Measurements from ENCODE around the gene PSMA8.
"Not testable (repeated sequence)": the region's sequence is repeated elsewhere in the genome, so short reads cannot be mapped to it uniquely, and the experiment has no call there.

PSMA8 gene

GRCh38 chr18:26181343-26181826 is 47.7 kb downstream of the PSMA8 start:
- no peak for DNase-seq

DNA sequence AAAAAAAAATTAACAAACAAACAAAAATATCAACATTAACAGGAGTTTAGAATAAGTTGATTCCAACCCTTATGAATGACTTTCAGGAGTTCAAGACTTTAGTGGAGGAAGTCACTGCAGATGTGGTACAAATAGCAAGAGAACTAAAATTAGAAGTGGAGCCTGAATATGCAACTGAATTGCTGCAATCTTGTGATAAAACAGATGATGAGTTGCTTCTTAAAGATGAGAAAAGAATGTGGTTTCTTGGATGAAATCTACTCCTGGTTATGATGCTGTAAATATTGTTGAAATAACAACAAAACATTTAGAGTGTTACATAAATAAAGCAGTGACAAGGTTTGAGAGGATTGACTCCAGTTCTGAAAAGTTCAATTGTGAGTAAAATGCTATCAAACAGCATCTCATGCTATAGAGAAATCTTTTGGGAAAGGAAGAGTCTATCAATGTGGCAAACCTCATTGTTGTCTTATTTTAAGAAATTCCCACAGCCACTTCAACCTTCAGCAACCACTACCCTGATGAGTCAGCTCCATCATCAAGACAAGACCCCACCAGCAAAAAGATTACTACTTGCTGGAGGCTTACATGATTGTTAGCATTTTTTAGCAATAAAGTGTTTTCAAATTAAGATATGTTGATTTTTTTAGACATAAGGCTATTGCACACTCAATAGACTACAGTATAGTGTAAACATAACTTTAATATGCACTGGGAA is 49.9 kb downstream of the PSMA8 start:
- DNase-seq = no peak

DNA sequence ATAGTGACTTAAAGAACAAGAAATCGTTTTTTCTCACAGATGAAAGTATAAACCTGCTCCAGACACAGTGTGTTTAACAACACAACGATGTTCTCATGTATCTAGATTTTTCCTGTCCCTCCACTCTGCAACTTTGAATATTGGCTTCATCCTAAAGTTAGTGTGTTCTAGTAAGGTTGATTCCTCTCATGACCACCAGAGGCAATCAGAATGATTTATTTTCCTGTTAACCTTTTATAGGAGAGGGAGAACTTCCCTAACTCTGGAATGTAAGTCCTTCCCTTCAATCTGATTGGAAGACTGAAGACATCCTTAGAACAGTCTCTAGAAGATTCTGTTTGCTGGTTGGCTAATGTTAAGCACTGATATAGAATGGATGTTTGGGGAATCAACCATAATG is 51.6 kb downstream of the PSMA8 start:
- no peak for DNase-seq

GRCh38 chr18:26190506-26190905 is 56.8 kb downstream of the PSMA8 start:
- no peak for DNase-seq

DNA sequence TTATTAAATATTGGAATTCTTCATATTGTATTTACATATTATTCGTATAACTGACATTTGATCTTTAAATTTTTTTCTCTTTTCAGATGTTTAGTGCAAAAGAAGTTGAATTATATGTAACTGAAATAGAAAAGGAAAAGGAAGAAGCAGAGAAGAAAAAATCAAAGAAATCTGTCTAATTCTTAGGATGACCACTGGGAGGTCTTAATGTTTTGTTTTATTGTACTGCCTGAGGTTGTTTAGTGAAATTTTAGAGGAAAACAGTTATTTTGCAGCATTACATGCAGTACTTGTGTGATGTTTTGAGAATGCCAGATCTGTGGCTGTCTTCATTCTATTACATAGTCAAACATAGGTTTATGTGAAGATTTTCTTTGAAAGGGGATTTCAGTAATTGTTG is 58.6 kb downstream of the PSMA8 start:
- DNase-seq = no peak

DNA sequence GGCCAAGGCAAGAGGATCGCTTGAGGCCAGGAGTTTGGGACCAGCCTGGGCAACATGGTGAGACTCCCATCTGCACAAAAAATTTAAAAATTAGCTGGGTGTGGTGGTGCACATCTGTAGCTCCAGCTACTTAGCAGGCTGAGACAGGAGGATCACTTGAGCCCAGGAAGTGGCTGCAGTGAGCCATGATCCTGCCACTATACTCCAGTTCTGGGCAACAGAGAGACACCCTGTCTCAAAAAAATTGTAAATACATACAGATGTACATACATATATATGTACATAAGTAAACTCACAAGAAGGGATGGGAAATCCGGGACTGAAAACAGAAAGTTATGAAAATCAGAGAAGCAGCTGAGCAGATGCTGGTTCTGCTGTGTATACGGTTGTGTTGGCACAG is 62.9 kb downstream of the PSMA8 start:
- no peak for DNase-seq

- DNase-seq = not testable (repeated sequence)
Observed at GRCh38 chr18:26202001-26202400, 68.3 kb downstream of the PSMA8 start.

DNA sequence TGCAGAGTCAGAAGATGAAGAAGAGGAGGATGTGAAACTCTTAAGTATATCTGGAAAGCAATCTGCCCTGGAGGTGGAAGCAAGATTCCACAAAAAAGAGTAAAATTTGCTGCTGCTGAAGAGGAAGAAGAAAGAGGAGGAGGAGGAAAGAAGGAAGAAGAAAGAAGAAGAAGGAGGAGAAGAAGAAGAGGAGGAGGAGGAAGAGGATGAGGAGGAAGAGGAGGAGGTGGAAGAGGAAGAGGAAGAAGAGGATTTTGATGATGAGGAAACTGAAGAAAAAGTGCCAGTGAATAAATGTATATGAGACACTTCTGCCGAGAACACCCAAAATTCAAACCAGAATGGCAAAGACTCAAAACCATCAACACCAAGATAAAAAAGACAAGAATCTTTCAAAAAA is 71.6 kb downstream of the PSMA8 start:
- no peak for DNase-seq

- DNase-seq = no peak
Observed at GRCh38 chr18:26206488-26206887, 72.8 kb downstream of the PSMA8 start.

DNA sequence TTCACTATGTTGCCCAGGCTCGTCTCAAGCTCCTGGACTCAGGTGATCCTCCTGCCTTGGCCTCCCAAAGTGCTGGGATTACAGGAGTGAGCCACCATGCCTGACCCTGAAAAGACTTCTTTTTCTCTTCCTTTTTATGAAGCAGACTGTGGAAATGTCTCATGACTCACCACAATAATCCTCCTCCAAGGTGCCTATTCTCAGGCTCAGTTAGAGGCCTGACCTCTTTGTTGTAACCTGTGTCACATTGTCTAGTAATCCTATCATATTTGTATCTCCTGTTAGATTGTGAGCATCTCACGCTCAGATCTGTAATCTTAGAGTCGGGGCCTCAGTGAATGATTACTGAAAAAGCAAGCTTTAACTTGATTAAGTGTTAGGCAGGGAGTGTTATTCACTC is 74.3 kb downstream of the PSMA8 start:
- DNase-seq = no peak

GRCh38 chr18:26208977-26209376 is 75.3 kb downstream of the PSMA8 start:
- no peak for DNase-seq

- DNase-seq = no peak
Observed at GRCh38 chr18:26210147-26210546, 76.5 kb downstream of the PSMA8 start.

DNA sequence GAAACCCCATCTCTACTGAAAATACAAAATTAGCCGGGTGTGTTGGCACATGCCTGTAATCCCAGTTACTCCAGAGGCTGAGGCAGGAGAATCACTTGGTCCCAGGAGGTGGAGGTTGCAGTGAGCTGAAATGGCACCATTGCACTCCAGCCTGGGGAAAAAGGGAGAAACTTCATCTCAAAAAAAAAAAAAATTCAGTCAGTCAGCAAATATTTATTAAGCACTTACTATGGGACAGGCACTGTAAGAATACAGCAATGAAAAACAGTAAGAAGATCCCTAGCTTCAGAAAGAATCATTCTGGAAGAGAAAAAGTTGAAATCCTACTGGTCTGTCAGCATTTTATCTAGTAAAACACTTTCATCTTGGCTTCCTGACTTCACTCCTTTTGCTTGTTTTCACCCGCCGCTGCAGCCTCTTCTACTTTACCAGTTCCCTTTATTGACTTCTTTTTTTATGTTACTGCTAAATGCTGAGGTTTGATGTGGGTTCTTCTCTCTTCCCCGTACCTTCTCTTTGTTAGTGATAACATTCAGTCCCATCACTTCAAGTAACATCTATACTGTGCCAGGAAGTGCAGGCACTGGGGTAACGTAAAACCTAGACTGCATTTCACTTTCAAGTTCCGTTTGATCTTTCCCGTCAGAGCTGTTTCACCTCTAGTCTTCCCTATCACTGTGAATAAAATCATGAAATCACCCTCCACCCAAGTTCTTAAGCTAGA is 81.7 kb downstream of the PSMA8 start:
- DNase-seq = no peak

- DNase-seq = no peak
Observed at GRCh38 chr18:26225022-26225693, 91.5 kb downstream of the PSMA8 start.

- DNase-seq = no peak
Observed at GRCh38 chr18:26225915-26226228, 92.2 kb downstream of the PSMA8 start.

DNA sequence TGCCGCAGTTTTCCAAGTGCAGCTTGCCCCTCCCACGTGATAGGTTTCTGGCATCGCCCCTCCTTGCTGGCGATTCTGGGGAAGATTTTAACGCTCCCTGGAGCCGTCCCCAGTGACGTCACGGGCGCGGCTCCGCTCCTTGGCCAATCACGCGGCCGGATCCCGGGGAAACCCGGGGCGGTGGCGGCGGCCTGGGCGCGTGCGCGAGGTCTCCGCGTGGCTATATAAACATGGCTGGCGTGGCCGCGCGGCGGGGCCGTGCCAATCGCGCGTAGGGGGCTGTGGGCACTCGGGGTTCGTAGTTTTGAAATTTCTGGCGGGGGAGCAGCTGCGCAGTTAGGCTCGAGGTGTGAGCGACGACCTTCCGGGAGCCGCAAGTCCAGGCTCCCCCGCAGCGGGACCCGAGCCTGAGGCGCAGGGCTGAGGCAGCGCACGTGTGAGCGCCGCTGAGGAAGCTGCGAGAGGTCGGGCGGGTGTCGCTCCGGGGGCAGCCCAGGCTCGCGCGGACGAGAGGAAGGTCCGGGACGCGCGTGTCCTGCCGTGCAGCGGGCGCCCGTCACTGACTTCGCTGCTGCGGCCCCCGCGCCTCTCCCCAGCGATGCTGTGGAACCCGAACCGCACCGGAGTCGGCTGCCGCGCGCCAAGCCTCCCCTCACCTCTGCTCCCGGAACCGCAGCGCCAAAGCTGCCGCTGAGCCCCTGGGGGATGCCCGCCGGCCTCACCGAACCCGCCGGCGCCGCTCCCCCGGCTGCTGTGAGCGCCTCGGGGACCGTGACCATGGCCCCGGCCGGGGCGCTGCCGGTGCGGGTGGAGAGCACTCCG is 92.8 kb downstream of the PSMA8 start, which contains the start of gene TAF4B:
Gene TAF4B, plus strand, starts transcription at position 217 of the 822 bp plus-strand sequence. Its CDS starts 489 bp downstream, at position 706.
- peak; percentile 82 for DNase-seq

- no peak for DNase-seq
Observed at GRCh38 chr18:26227051-26227670, 93.5 kb downstream of the PSMA8 start.

DNA sequence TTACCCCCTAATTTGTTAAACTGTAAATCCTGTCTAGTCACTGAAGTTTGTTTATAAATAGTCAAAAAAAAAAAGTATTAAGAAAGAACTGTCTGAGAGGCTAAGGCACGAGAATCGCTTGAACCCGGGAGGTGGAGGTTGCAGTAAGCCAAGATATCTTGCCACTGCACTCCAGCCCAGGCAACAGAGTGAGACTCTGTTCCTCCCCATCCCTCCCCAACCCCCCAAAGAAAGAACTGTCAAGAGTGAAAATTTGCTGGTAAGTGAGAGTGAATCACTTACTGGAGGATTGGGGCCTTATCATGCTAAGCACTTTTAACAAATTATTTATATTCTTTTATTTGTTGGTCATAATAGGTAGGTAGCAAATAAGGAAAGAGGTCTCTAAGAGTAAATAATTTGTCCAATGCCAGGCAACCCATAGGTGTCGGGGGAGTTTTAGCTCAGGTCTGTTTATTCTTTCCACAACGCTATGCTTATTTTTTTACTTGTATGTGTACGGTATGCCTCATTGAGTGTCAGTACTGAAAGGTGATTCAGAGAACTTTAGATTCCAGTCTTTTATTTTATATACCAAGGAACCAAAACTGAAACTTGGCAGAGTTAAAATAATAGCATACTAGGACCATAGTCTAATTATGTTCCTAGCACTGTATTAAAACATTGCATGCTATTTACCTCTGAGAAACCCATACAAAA is 95.0 kb downstream of the PSMA8 start:
- DNase-seq = no peak

DNA sequence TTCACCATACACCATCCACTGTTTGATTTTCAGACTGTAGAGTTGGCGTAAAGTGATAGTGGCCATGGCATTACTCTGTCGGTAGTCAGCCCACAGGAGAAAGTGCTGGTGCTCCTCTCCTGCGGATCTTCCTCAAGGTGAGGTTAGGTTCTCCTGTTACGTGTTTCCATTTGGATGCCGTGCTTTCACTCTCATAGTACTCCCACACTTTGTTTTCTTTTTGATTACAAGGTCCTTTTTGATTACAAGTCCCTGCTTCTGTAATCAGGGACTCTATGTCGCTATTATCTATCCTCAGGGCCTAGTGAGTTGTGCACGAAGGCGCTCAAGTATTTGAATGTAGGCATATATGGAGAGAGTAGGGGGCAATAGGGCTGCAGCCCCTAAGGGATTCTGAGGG is 96.8 kb downstream of the PSMA8 start:
- DNase-seq = no peak

DNA sequence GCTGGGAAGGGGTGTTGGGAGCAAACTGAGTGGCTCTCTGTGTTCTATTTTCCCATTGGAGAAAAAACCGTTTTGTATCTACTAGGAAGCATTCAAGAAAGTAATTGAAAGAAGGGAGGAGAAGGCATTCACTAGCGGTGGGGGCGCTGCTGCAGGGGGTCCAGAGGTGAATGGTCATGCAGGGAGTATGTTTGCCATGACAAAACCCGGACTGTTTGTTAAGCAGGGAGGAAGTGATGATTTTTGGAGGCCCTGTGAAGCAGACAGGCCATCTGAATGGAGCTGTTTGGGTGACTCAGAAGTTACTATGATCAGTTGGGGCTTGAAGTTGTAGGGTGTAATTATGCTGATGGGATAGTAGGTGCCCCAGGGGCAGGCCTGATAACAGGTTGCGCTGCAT is 99.5 kb downstream of the PSMA8 start:
- no peak for DNase-seq

GRCh38 chr18:26237363-26237762 is 103.7 kb downstream of the PSMA8 start:
- DNase-seq = not testable (repeated sequence)

- DNase-seq = not testable (repeated sequence)
Observed at GRCh38 chr18:26238718-26239117, 105.0 kb downstream of the PSMA8 start.
